ENCODE measurements around the gene CDH13.
A peak's percentile ranks its signal among the peaks of the same experiment; 100 is the strongest.

The CDH13 gene

GRCh38 chr16:83338138-83338537 lies 711.4 kb downstream of the CDH13 start:
- no peaks in the 10 kb centered on the region for H3K27me3 ChIP-seq (ENCODE audit: control insufficient read depth in 1 of 2, insufficient read depth in 1 of 2, low read length in 2 of 2)
- no peak overlapping the region for H2BK15ac ChIP-seq (ENCODE audit: low read depth, poor library complexity, severe bottlenecking)
- peak overlapping the region; percentile 10 for H4K8ac ChIP-seq (ENCODE audit: low read length)
- H2BK120ac ChIP-seq (ENCODE audit: low read depth, low read length) = no peak overlapping the region
- H3K9me3 ChIP-seq (ENCODE audit: control insufficient read depth, low read length) = no peaks in the 10 kb centered on the region
- no peaks in the 10 kb centered on the region for H3K79me1 ChIP-seq (replicated peaks; ENCODE audit: low read length, poor library complexity, severe bottlenecking)
- H3K18ac ChIP-seq (ENCODE audit: low read depth in 1 of 2, low read length in 2 of 2) = no peak overlapping the region
- no peak overlapping the region for H3K9ac ChIP-seq (ENCODE audit: low read length)
- no peaks in the 10 kb centered on the region for H3K36me3 ChIP-seq (ENCODE audit: control insufficient read depth in 1 of 2, insufficient read depth in 2 of 2, low read depth in 1 of 2, low read length in 2 of 2)
- H2AK5ac ChIP-seq (ENCODE audit: low read length, severe bottlenecking) = no peak overlapping the region
- H3K27ac ChIP-seq (ENCODE audit: low read length, poor library complexity, severe bottlenecking) = no peak overlapping the region
- no peak for DNase-seq
- no peak overlapping the region for H2AFZ ChIP-seq (ENCODE audit: low read depth, low read length)
- H3K4ac ChIP-seq (ENCODE audit: low read depth in 1 of 2, low read length in 2 of 2) = no peak overlapping the region
- H3K23ac ChIP-seq (ENCODE audit: low read length in 2 of 2) = no peak overlapping the region
- 86% methylated on average over 3 of the region's 3 CpGs for WGBS
- H2BK12ac ChIP-seq (ENCODE audit: low read length in 2 of 2) = peak overlapping the region in 1 of 2 experiments; percentile 18
- H3K4me2 ChIP-seq (ENCODE audit: low read length, poor library complexity, severe bottlenecking) = no peak overlapping the region
- H3K14ac ChIP-seq (ENCODE audit: low read length in 2 of 2) = no peak overlapping the region
- H3K4me3 ChIP-seq (ENCODE audit: insufficient read depth in 1 of 2, low read depth in 1 of 2, low read length in 2 of 2) = no peak overlapping the region
- no peak overlapping the region for H2BK5ac ChIP-seq (ENCODE audit: low read depth, low read length, poor library complexity, severe bottlenecking)
- H3K4me1 ChIP-seq (ENCODE audit: control insufficient read depth, insufficient read depth, low read depth, low read length) = peaks cover 2% of the 10 kb centered on the region
- H4K91ac ChIP-seq (ENCODE audit: low read length) = no peak overlapping the region

DNA sequence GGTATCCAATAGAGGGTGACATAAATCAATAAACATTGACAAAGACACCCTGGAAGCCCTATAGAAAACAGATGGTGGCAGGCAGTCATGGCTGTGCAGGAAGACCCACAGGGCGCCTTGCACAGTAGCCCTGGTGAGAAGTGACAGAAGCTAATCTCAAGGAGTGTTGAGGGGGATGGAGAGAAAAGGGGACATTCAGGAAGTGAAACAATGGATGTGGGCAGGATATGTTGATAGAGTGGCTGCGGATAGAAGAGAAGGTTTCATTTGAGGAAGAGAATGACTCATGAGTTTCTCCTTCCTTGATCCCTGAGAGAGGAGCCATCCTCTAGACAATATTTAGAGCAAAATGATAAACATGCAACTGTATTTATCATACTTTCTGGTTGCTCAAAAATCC lies 712.2 kb downstream of the CDH13 start:
- Histone ChIP-seq H3K23ac (ENCODE audit: low read length in 2 of 2) (no peak overlapping the region), H2AK5ac (ENCODE audit: low read length, severe bottlenecking) (no peak overlapping the region)
- 48% methylated on average over 2 of the region's 2 CpGs for WGBS

DNA sequence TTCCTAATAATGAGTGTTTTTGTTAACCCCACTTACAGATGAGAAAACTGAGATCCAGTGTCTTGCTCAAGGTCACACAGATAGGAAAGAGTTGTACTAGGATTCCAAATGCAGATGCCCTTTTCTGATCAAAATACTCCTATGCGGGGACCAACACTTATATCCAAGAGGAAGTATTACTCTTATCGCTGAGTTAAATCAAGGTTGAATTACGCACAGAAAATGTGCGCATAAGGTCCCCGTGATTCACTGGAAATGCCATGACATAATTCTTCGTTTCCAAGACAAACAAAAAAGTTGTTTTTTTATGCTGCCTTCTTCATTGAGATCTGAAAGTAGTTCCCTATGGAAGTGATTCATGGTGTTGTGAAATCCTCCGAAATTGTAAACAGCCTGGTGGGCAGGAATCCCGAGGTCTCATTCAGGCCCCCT lies 717.2 kb downstream of the CDH13 start:
- H2AFZ ChIP-seq (ENCODE audit: low read depth, low read length) = no peak overlapping the region
- no peak overlapping the region for H3K18ac ChIP-seq (ENCODE audit: low read depth in 1 of 2, low read length in 2 of 2)
- H3K9me3 ChIP-seq (ENCODE audit: control insufficient read depth, low read length) = no peaks in the 10 kb centered on the region
- H3K4me3 ChIP-seq (ENCODE audit: insufficient read depth in 1 of 2, low read depth in 1 of 2, low read length in 2 of 2) = no peak overlapping the region
- H3K23ac ChIP-seq (ENCODE audit: low read length in 2 of 2) = no peak overlapping the region
- no peak overlapping the region for H2BK15ac ChIP-seq (ENCODE audit: low read depth, poor library complexity, severe bottlenecking)
- H4K91ac ChIP-seq (ENCODE audit: low read length) = no peak overlapping the region
- no peak overlapping the region for H2AK5ac ChIP-seq (ENCODE audit: low read length, severe bottlenecking)
- no peak overlapping the region for H4K8ac ChIP-seq (ENCODE audit: low read length)
- no peaks in the 10 kb centered on the region for H3K79me1 ChIP-seq (replicated peaks; ENCODE audit: low read length, poor library complexity, severe bottlenecking)
- no peak overlapping the region for H2BK12ac ChIP-seq (ENCODE audit: low read length in 2 of 2)
- H3K27ac ChIP-seq (ENCODE audit: low read length, poor library complexity, severe bottlenecking) = no peak overlapping the region
- H3K4ac ChIP-seq (ENCODE audit: low read depth in 1 of 2, low read length in 2 of 2) = no peak overlapping the region
- H3K4me2 ChIP-seq (ENCODE audit: low read length, poor library complexity, severe bottlenecking) = no peak overlapping the region
- no peak overlapping the region for H2BK5ac ChIP-seq (ENCODE audit: low read depth, low read length, poor library complexity, severe bottlenecking)
- H3K4me1 ChIP-seq (ENCODE audit: control insufficient read depth, insufficient read depth, low read depth, low read length) = peaks cover under 1% of the 10 kb centered on the region
- 70% methylated on average over 8 of the region's 8 CpGs for WGBS
- H2BK120ac ChIP-seq (ENCODE audit: low read depth, low read length) = no peak overlapping the region
- no peaks in the 10 kb centered on the region for H3K36me3 ChIP-seq (ENCODE audit: control insufficient read depth in 1 of 2, insufficient read depth in 2 of 2, low read depth in 1 of 2, low read length in 2 of 2)
- H3K9ac ChIP-seq (ENCODE audit: low read length) = peak overlapping the region; percentile 79
- no peaks in the 10 kb centered on the region for H3K27me3 ChIP-seq (ENCODE audit: control insufficient read depth in 1 of 2, insufficient read depth in 1 of 2, low read length in 2 of 2)
- H3K14ac ChIP-seq (ENCODE audit: low read length in 2 of 2) = no peak overlapping the region
- peak; percentile 94 for DNase-seq

More for the DNA sequence above, 712.2 kb downstream of the CDH13 start:
- peak overlapping the region in 1 of 2 experiments; percentile 55 for H3K18ac ChIP-seq (ENCODE audit: low read depth in 1 of 2, low read length in 2 of 2)
- no peaks in the 10 kb centered on the region for H3K36me3 ChIP-seq (ENCODE audit: control insufficient read depth in 1 of 2, insufficient read depth in 2 of 2, low read depth in 1 of 2, low read length in 2 of 2)
- H3K27me3 ChIP-seq (ENCODE audit: control insufficient read depth in 1 of 2, insufficient read depth in 1 of 2, low read length in 2 of 2) = no peaks in the 10 kb centered on the region
- H3K9me3 ChIP-seq (ENCODE audit: control insufficient read depth, low read length) = no peaks in the 10 kb centered on the region
- no peaks in the 10 kb centered on the region for H3K79me1 ChIP-seq (replicated peaks; ENCODE audit: low read length, poor library complexity, severe bottlenecking)
- H3K9ac ChIP-seq (ENCODE audit: low read length) = no peak overlapping the region
- no peak overlapping the region for H2BK120ac ChIP-seq (ENCODE audit: low read depth, low read length)
- H2BK15ac ChIP-seq (ENCODE audit: low read depth, poor library complexity, severe bottlenecking) = no peak overlapping the region
- DNase-seq = peak; percentile 43
- no peak overlapping the region for H3K4me3 ChIP-seq (ENCODE audit: insufficient read depth in 1 of 2, low read depth in 1 of 2, low read length in 2 of 2)
- peak overlapping the region in 1 of 2 experiments; percentile 35 for H3K14ac ChIP-seq (ENCODE audit: low read length in 2 of 2)
- no peak overlapping the region for H2BK5ac ChIP-seq (ENCODE audit: low read depth, low read length, poor library complexity, severe bottlenecking)
- H3K27ac ChIP-seq (ENCODE audit: low read length, poor library complexity, severe bottlenecking) = no peak overlapping the region
- peak overlapping the region; percentile 23 for H4K8ac ChIP-seq (ENCODE audit: low read length)
- H3K4me1 ChIP-seq (ENCODE audit: control insufficient read depth, insufficient read depth, low read depth, low read length) = peaks cover 2% of the 10 kb centered on the region
- no peak overlapping the region for H2BK12ac ChIP-seq (ENCODE audit: low read length in 2 of 2)
- no peak overlapping the region for H4K91ac ChIP-seq (ENCODE audit: low read length)
- H2AFZ ChIP-seq (ENCODE audit: low read depth, low read length) = no peak overlapping the region
- no peak overlapping the region for H3K4me2 ChIP-seq (ENCODE audit: low read length, poor library complexity, severe bottlenecking)
- H3K4ac ChIP-seq (ENCODE audit: low read depth in 1 of 2, low read length in 2 of 2) = no peak overlapping the region

DNA sequence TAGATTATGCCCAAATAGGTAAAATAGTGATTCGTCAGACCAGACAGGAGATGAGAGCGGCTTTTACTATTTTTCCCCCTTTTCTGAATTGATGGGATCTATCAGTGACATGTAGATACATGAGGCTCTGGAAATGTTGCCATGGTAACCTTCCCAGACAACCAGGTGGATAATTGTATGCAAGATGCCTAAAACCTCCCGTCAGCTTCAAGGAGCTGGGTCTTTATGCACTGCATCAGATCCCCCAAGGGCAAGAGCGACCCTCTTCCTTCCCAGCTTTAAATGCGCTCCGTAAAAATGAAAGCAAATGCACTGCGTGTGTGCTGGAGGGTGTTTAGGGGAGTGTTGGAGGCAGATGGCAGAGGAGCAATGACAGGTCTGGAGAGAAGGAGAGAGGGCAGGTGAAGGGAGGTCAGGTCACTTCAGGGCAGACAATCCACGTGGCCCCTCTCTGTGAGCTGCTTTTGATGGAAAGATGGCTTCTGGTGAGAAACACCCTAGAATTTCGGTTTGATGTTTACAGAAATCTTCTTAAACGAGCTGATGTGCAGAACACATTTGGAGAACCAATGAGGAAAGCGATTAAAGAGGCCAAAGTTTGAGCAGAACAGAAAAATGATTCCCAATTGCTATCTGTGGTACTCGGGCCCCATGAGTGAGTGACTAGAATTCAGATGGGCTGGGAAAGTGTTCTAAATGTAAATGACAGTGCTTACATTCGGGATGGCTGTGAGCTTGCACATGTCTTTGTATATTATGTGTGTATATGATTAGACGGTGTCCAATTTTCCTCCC lies 719.3 kb downstream of the CDH13 start:
- H3K4me3 ChIP-seq (ENCODE audit: insufficient read depth in 1 of 2, low read depth in 1 of 2, low read length in 2 of 2) = peak overlapping the region in 1 of 2 experiments; percentile 60
- no peak overlapping the region for H2AFZ ChIP-seq (ENCODE audit: low read depth, low read length)
- 94% methylated on average over 13 of the region's 14 CpGs for WGBS
- no peak overlapping the region for H3K27ac ChIP-seq (ENCODE audit: low read length, poor library complexity, severe bottlenecking)
- DNase-seq = no peak
- H3K27me3 ChIP-seq (ENCODE audit: control insufficient read depth in 1 of 2, insufficient read depth in 1 of 2, low read length in 2 of 2) = no peaks in the 10 kb centered on the region
- H3K14ac ChIP-seq (ENCODE audit: low read length in 2 of 2) = no peak overlapping the region
- H3K4me1 ChIP-seq (ENCODE audit: control insufficient read depth, insufficient read depth, low read depth, low read length) = no peaks in the 10 kb centered on the region
- H2BK5ac ChIP-seq (ENCODE audit: low read depth, low read length, poor library complexity, severe bottlenecking) = no peak overlapping the region
- no peak overlapping the region for H3K4ac ChIP-seq (ENCODE audit: low read depth in 1 of 2, low read length in 2 of 2)
- H3K9me3 ChIP-seq (ENCODE audit: control insufficient read depth, low read length) = no peaks in the 10 kb centered on the region
- H3K4me2 ChIP-seq (ENCODE audit: low read length, poor library complexity, severe bottlenecking) = no peak overlapping the region
- no peak overlapping the region for H3K18ac ChIP-seq (ENCODE audit: low read depth in 1 of 2, low read length in 2 of 2)
- peak overlapping the region; percentile 50 for H3K9ac ChIP-seq (ENCODE audit: low read length)
- no peak overlapping the region for H3K23ac ChIP-seq (ENCODE audit: low read length in 2 of 2)
- H3K79me1 ChIP-seq (replicated peaks; ENCODE audit: low read length, poor library complexity, severe bottlenecking) = no peaks in the 10 kb centered on the region
- no peak overlapping the region for H2BK15ac ChIP-seq (ENCODE audit: low read depth, poor library complexity, severe bottlenecking)
- H2AK5ac ChIP-seq (ENCODE audit: low read length, severe bottlenecking) = no peak overlapping the region
- H3K36me3 ChIP-seq (ENCODE audit: control insufficient read depth in 1 of 2, insufficient read depth in 2 of 2, low read depth in 1 of 2, low read length in 2 of 2) = no peaks in the 10 kb centered on the region
- H2BK12ac ChIP-seq (ENCODE audit: low read length in 2 of 2) = no peak overlapping the region
- no peak overlapping the region for H4K91ac ChIP-seq (ENCODE audit: low read length)
- H4K8ac ChIP-seq (ENCODE audit: low read length) = no peak overlapping the region
- H2BK120ac ChIP-seq (ENCODE audit: low read depth, low read length) = no peak overlapping the region
